GM19025 (cell line): ENCODE results near the gene E2F4.

Experiments
- ATAC-seq: cut with Tn5 transposase; IDR thresholded peaks from one replicate; pipeline ENCODE4 v1.9.1; 2021; ENCODE audit warnings: mild to moderate bottlenecking, low read depth, moderate library complexity; ENCODE audit not compliant: unreplicated experiment

Gene E2F4

DNA sequence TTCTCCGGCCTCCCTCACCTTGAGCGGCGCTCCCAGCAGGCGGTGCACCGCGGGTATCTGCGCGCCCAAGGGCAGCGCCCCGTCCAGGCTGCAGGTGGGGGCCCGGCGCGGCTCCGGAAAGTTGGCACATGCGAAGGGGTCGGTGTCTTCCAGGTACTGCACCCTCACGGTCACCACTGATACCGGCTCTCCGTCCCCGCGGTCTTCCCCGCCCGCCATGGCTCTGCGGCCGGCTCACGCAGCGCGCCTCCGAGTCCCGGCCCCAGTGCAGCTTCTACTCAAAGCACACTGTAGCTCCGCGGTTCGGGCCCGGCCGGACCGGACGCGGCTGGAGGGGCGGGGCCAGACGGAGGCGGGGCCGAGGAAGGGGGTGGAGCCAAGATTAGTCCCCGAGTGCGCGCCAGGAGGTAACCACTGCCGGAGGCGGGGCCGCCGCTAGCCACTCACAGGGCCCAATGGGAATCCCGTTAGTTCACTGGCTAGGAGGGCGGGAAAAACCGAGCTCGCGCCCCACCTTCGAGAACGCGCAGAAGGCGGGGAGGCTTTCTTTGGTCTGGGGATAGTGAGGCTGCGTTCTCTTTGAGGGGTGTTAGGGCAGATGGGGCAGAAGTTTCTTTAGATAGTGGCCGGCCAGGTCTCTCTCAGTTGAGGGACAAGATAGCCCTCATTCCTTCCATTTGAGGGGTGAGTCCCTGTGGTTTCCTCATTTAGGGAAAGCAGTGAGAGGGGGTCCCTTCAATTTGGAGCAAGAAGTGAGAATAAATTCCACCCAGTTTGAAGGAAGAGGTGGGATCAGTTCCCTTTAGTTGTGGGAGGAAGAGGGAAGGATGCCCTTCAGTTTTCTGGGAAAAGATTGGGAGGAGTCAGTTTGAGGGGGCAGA, 55.5 kb downstream of the E2F4 start, which contains the start of gene FHOD1:
Gene FHOD1, minus strand, starts transcription at position 290 of the 881 bp plus-strand sequence. Its CDS starts 71 bp downstream, at position 219.
- ATAC-seq, result peak; percentile 41

DNA sequence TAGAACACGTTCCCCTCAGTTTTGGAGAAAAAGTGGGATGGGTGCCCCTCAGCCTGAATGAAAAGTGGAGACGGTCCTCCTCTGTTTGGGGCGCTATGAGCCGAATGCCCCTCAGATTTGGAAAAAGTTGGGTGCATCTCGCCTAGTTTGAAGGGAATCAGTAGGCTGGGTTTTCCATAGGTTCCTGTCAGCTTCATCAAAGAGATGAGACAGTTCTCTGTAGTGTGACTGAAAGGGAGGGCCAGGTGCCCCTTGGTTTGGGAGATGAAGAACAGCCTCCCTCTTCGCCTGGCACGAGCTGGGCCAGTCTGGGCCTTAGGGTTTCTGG, 56.1 kb downstream of the E2F4 start:
- ATAC-seq, result no peak
